Mesothelial cell of epicardium (in vitro differentiated cells): ENCODE measurements around the gene TOR4A. TPM values are rescaled to one million over a fixed set of nuclear protein-coding genes. Genes with fewer than 3 reads are reported as not detected.
A peak's percentile ranks its signal among the peaks of the same experiment; 100 is the strongest.

ENCODE experiments used
- DNase-seq, 2 experiments: peaks; one replicate each; pipeline ENCODE4 v3.0.0; 2021; ENCODE audit warnings: low spot score in 2 of 2; ENCODE audit not compliant: unreplicated experiment in 2 of 2
- H3K27ac Mint-ChIP-seq: 2 replicates; pipeline ENCODE4 v1.8.0; 2021; ENCODE audit warnings: mixed read lengths
- H3K27me3 Mint-ChIP-seq: 2 replicates; pipeline ENCODE4 v1.8.0; 2021; ENCODE audit warnings: low read depth, mixed read lengths
- H3K36me3 Mint-ChIP-seq: 2 replicates; pipeline ENCODE4 v1.8.0; 2021; ENCODE audit warnings: mixed read lengths
- H3K4me1 Mint-ChIP-seq: 2 replicates; pipeline ENCODE4 v1.8.0; 2021; ENCODE audit warnings: mixed read lengths
- H3K4me3 Mint-ChIP-seq: 2 replicates; pipeline ENCODE4 v1.8.0; 2021; ENCODE audit warnings: mild to moderate bottlenecking, moderate library complexity, mixed read lengths
- H3K9me3 Mint-ChIP-seq: 2 replicates; pipeline ENCODE4 v1.8.0; 2021; ENCODE audit warnings: mixed read lengths
- total RNA-seq: library from RNA; stranded (reverse); gene quantifications from 3 replicates; pipeline ENCODE4 v1.2.1, GENCODE V29; 2021
- TF ChIP-seq, protein P1 (sequence below): fragments of 200-600 bp; sonication (generic); IDR thresholded peaks from one replicate; pipeline ENCODE4 v1.5.0; 2021; ENCODE audit warnings: antibody characterized with exemption; ENCODE audit not compliant: unreplicated experiment

TOR4A gene
- total RNA-seq, 1 donor from 2014 or later: 6.5 TPM

DNA sequence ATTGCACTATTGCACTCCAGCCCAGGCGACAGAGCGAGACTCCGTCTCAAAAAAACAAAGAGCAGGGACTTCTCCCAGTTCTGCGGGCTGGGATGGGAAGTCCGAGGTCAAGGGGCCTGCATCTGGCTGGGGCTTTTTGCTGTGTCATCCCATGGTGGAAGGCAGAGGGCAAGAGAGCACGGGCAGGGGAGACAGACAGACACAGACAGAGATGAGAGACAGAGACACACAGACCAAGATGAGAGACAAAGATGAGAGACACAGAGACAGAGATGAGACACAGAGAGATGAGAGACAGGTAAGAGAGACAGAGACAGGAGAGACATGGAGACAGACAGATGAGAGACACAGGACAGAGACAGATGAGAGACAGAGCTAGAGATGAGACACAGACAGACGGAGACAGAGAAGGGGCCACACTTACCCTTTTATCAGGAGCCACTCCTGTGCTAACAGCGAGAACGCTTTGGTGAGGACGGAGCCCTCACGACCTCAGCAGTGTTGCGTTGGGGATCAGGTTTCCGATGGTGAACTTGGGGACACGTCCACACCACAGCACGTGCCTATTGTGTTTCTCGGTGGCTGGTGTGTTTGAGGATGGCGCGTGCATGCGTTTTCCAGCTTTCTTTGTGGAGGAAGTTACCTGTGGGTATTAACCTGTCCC is 8.9 kb upstream of the TOR4A start:
- no peak overlapping the region for H3K4me3 Mint-ChIP-seq
- H3K36me3 Mint-ChIP-seq: peaks cover 14% of the 10 kb centered on the region
- no peaks in the 10 kb centered on the region for H3K4me1 Mint-ChIP-seq
- no peaks in the 10 kb centered on the region for H3K9me3 Mint-ChIP-seq
- no peak overlapping the region for H3K27ac Mint-ChIP-seq
- TF ChIP-seq, protein P1, sequence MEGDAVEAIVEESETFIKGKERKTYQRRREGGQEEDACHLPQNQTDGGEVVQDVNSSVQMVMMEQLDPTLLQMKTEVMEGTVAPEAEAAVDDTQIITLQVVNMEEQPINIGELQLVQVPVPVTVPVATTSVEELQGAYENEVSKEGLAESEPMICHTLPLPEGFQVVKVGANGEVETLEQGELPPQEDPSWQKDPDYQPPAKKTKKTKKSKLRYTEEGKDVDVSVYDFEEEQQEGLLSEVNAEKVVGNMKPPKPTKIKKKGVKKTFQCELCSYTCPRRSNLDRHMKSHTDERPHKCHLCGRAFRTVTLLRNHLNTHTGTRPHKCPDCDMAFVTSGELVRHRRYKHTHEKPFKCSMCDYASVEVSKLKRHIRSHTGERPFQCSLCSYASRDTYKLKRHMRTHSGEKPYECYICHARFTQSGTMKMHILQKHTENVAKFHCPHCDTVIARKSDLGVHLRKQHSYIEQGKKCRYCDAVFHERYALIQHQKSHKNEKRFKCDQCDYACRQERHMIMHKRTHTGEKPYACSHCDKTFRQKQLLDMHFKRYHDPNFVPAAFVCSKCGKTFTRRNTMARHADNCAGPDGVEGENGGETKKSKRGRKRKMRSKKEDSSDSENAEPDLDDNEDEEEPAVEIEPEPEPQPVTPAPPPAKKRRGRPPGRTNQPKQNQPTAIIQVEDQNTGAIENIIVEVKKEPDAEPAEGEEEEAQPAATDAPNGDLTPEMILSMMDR: no peak
- no peaks in the 10 kb centered on the region for H3K27me3 Mint-ChIP-seq
- DNase-seq: no peak

DNA sequence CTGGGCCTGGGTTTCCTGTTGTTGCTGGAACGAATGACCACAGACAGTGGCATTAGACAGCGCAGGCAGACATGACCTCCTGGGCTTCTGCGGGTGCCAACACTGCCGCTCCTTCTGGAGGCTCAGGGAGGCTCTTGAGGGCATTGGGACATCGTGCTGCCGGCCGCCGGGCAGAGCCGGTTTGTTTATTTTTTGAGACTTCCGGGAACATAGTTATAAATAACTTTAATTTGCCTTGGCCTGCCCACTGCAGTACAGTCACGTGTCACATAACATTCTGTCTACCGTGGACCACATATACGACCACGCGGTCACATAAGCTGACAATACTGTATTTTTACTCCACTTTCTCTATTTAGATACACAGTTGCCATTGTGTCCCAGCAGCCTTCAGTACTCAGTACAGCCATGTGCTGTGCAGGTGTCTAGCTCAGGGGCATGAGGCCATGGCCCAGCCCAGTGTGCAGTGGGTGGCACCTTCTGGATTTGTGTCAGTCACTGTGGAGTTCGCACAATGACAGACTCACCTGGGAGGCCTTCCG is 8.2 kb upstream of the TOR4A start:
- no peak for DNase-seq
- Mint-ChIP-seq H3K27me3 (no peaks in the 10 kb centered on the region), H3K4me3 (no peak overlapping the region), H3K9me3 (no peaks in the 10 kb centered on the region), H3K27ac (no peak overlapping the region), H3K4me1 (peaks cover under 1% of the 10 kb centered on the region), H3K36me3 (peaks cover 14% of the 10 kb centered on the region)
- TF ChIP-seq, protein P1: no peak

GRCh38 chr9:137270929-137271695 is 6.4 kb upstream of the TOR4A start:
- TF ChIP-seq, protein P1: no peak
- no peaks in the 10 kb centered on the region for H3K27me3 Mint-ChIP-seq
- H3K4me3 Mint-ChIP-seq: no peak overlapping the region
- no peaks in the 10 kb centered on the region for H3K9me3 Mint-ChIP-seq
- peak overlapping the region; percentile 39 for H3K27ac Mint-ChIP-seq
- no peak for DNase-seq
- peaks cover 13% of the 10 kb centered on the region for H3K4me1 Mint-ChIP-seq
- H3K36me3 Mint-ChIP-seq: peaks cover 12% of the 10 kb centered on the region

- Mint-ChIP-seq H3K4me1 (peaks cover 15% of the 10 kb centered on the region), H3K27me3 (no peaks in the 10 kb centered on the region), H3K27ac (no peak overlapping the region), H3K36me3 (peaks cover 12% of the 10 kb centered on the region), H3K9me3 (no peaks in the 10 kb centered on the region), H3K4me3 (no peak overlapping the region)
- TF ChIP-seq, protein P1: no peak
- no peak for DNase-seq
These were observed 5.8 kb upstream of the TOR4A start for GRCh38 chr9:137271696-137272076.

GRCh38 chr9:137272241-137273094 is 5.1 kb upstream of the TOR4A start:
- H3K4me1 Mint-ChIP-seq: peaks cover 21% of the 10 kb centered on the region
- H3K9me3 Mint-ChIP-seq: no peaks in the 10 kb centered on the region
- H3K36me3 Mint-ChIP-seq: peaks cover 12% of the 10 kb centered on the region
- H3K27me3 Mint-ChIP-seq: no peaks in the 10 kb centered on the region
- no peak overlapping the region for H3K27ac Mint-ChIP-seq
- no peak for DNase-seq
- TF ChIP-seq, protein P1: no peak
- no peak overlapping the region for H3K4me3 Mint-ChIP-seq
